ENCODE results near the gene ANKS1B.

The ANKS1B gene

DNA sequence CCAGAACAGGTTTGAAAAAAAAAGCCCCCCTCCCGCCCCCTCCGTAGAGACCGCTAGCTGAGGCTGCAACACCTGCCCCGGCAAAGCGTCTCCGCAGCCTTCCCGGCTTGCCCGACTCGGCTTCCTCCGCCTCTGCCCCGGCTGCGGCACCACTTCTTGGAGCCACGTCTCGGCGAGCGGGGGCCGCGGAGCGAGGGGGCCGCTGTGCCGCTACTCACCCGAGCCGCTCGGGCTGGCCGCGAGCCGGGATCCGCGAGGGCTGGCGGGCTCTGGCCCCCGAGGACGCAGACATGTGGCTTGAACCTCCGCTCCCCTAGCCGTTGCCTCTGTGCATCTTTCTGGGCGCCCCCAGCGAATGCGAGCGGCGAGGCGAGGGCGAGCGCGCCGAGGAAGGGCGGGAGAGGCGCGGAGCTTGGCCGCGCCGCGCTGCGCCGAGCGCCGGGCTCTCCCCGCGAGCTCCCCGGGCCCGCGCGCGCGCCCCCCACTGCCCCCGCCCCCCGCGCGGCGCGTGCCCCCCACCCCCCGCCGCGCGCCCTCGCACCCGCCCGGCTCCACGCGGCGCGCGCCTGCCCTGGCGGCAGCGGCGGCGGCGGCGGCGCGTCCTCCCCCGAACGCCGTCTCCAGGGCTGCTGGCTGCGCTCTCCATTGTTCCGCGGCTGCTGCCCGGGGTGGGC, 1090.2 kb downstream of the ANKS1B start:
- 0% methylated on average over 35 to 50 of the region's 96 CpGs for WGBS, 2 experiments (ENCODE audit: insufficient coverage in 2 of 2)
- Histone ChIP-seq H3K36me3 (ENCODE audit: control insufficient read depth, insufficient read depth, low read length) (no peaks in the 10 kb centered on the region), H3K4me3 (ENCODE audit: extremely low read depth, insufficient read depth, low read length, poor library complexity, severe bottlenecking) (peak overlapping the region; percentile 34), H3K4me1 (ENCODE audit: control insufficient read depth, insufficient read depth, low read length, poor library complexity, severe bottlenecking) (peaks cover 9% of the 10 kb centered on the region), H3K27ac (ENCODE audit: low read depth, low read length, severe bottlenecking) (no peak overlapping the region), H3K9me3 (ENCODE audit: control insufficient read depth, low read length) (no peaks in the 10 kb centered on the region)

- 1 to 3% methylated on average over 8 to 9 of the region's 27 CpGs for WGBS, 2 experiments (ENCODE audit: insufficient coverage in 2 of 2)
- H3K27ac ChIP-seq (ENCODE audit: low read depth, low read length, severe bottlenecking) = no peak overlapping the region
- H3K9me3 ChIP-seq (ENCODE audit: control insufficient read depth, low read length) = no peaks in the 10 kb centered on the region
- peaks cover 9% of the 10 kb centered on the region for H3K4me1 ChIP-seq (ENCODE audit: control insufficient read depth, insufficient read depth, low read length, poor library complexity, severe bottlenecking)
- peak overlapping the region; percentile 34 for H3K4me3 ChIP-seq (ENCODE audit: extremely low read depth, insufficient read depth, low read length, poor library complexity, severe bottlenecking)
- no peaks in the 10 kb centered on the region for H3K36me3 ChIP-seq (ENCODE audit: control insufficient read depth, insufficient read depth, low read length)
Measured at GRCh38 chr12:98893675-98894411, 1090.9 kb downstream of the ANKS1B start.

DNA sequence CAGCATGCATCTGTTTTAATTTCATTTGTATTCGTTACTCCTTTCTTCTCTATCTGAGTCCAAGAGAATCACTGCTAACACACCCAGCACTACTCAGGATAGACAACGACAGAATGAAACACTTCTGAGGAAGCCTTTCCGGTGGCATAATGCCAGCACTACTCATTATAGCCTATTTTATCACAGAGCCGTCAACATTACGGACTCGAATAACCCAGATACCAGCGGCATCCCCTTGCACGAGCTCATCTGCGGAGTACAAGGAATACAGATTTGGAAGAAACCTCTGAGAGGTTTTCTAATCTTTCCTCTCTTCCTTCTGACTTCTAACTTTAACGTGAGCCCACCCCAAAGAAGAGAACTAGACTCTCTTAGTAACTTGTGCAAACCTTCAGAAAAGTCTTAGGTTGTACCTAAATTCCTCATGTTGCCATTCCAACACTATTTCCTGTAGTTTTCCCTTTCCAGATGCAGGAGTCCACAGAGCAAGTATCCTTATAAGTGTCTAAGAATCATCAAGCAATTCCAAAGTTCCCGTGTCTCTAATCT, 1091.5 kb downstream of the ANKS1B start:
- H3K36me3 ChIP-seq (ENCODE audit: control insufficient read depth, insufficient read depth, low read length) = no peaks in the 10 kb centered on the region
- no peak overlapping the region for H3K4me3 ChIP-seq (ENCODE audit: extremely low read depth, insufficient read depth, low read length, poor library complexity, severe bottlenecking)
- no peak overlapping the region for H3K27ac ChIP-seq (ENCODE audit: low read depth, low read length, severe bottlenecking)
- peaks cover 9% of the 10 kb centered on the region for H3K4me1 ChIP-seq (ENCODE audit: control insufficient read depth, insufficient read depth, low read length, poor library complexity, severe bottlenecking)
- 19 to 33% methylated on average over 4 to 10 of the region's 11 CpGs for WGBS, 2 experiments (ENCODE audit: insufficient coverage in 2 of 2)
- no peaks in the 10 kb centered on the region for H3K9me3 ChIP-seq (ENCODE audit: control insufficient read depth, low read length)

DNA sequence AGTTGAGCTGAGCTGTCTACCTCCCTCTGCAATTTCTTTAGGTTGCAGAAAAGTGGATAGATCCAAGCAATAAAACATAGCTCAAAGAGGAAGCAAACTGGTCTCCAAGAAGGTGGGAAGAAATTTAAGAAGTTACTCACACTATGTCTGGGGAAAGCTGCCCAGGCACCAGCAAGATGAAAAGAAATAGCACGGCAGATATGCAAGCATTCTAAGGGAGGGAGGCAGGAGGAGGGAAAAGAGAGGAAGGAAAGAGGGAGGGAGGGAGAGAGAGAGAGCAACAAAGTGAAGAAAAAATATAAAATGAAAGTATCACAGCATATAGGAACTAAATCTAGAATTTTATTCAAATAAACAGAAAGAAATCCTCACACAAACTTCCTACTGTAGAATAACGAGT, 1099.0 kb downstream of the ANKS1B start:
- no peak overlapping the region for H3K27ac ChIP-seq (ENCODE audit: low read depth, low read length, severe bottlenecking)
- 20% methylated on average over 1 of the region's 2 CpGs; no CpG with 5 or more reads in 1 of the 2 experiments for WGBS, 2 experiments (ENCODE audit: insufficient coverage in 2 of 2)
- H3K4me3 ChIP-seq (ENCODE audit: extremely low read depth, insufficient read depth, low read length, poor library complexity, severe bottlenecking) = no peak overlapping the region
- no peaks in the 10 kb centered on the region for H3K36me3 ChIP-seq (ENCODE audit: control insufficient read depth, insufficient read depth, low read length)
- H3K9me3 ChIP-seq (ENCODE audit: control insufficient read depth, low read length) = no peaks in the 10 kb centered on the region
- no peaks in the 10 kb centered on the region for H3K4me1 ChIP-seq (ENCODE audit: control insufficient read depth, insufficient read depth, low read length, poor library complexity, severe bottlenecking)

DNA sequence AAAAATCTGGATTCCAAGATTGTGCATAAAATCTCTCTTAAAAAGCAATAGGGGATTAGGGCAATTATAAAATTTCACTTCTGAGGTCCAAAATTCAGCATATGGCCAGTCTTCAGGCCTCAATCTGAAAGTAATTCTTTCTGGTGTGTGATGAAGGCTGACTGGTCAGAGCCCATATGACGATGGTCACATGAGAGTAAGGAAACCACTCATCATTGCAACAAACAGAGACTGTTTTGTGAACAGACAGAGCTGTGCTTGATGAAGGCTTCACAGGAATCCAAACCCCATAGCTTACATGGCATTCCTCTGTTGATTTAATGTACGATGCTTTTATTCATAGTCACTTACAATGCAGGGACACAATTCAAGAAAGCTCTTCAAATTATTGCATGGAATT, 1101.5 kb downstream of the ANKS1B start:
- Histone ChIP-seq H3K9me3 (ENCODE audit: control insufficient read depth, low read length) (no peaks in the 10 kb centered on the region), H3K36me3 (ENCODE audit: control insufficient read depth, insufficient read depth, low read length) (no peaks in the 10 kb centered on the region), H3K4me3 (ENCODE audit: extremely low read depth, insufficient read depth, low read length, poor library complexity, severe bottlenecking) (no peak overlapping the region), H3K4me1 (ENCODE audit: control insufficient read depth, insufficient read depth, low read length, poor library complexity, severe bottlenecking) (no peaks in the 10 kb centered on the region), H3K27ac (ENCODE audit: low read depth, low read length, severe bottlenecking) (no peak overlapping the region)
- 67% methylated on average over 1 of the region's 2 CpGs; no CpG with 5 or more reads in 1 of the 2 experiments for WGBS, 2 experiments (ENCODE audit: insufficient coverage in 2 of 2)

DNA sequence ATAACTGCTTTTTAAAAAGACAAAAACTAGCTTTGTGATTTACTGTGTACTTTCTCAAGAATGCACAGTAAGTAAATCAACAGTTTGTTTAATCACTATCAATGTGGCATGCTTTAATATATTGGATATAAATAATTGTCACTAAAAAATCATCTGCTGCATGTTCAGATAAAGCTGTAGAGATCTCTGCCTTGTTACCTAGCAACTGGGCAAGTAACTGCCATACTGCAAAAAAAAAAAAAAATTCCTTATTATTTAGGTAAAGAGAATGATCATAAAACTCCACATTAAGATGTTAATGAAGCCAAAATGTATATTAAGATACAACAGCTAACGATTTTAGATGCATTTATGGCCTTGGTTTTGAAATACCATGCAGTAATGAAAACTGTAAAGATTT, 1102.2 kb downstream of the ANKS1B start:
- Histone ChIP-seq H3K9me3 (ENCODE audit: control insufficient read depth, low read length) (no peaks in the 10 kb centered on the region), H3K4me3 (ENCODE audit: extremely low read depth, insufficient read depth, low read length, poor library complexity, severe bottlenecking) (no peak overlapping the region), H3K27ac (ENCODE audit: low read depth, low read length, severe bottlenecking) (no peak overlapping the region), H3K4me1 (ENCODE audit: control insufficient read depth, insufficient read depth, low read length, poor library complexity, severe bottlenecking) (no peaks in the 10 kb centered on the region), H3K36me3 (ENCODE audit: control insufficient read depth, insufficient read depth, low read length) (no peaks in the 10 kb centered on the region)
- WGBS, 2 experiments (ENCODE audit: insufficient coverage in 2 of 2) = no CpG with 5 or more reads among the region's 1 CpG

GRCh38 chr12:98873776-98874175, 1111.0 kb downstream of the ANKS1B start:
- WGBS, 2 experiments (ENCODE audit: insufficient coverage in 2 of 2) = 100% methylated on average over 1 of the region's 1 CpG; no CpG with 5 or more reads in 1 of the 2 experiments
- H3K27ac ChIP-seq (ENCODE audit: low read depth, low read length, severe bottlenecking) = no peak overlapping the region
- H3K4me1 ChIP-seq (ENCODE audit: control insufficient read depth, insufficient read depth, low read length, poor library complexity, severe bottlenecking) = no peaks in the 10 kb centered on the region
- H3K9me3 ChIP-seq (ENCODE audit: control insufficient read depth, low read length) = no peaks in the 10 kb centered on the region
- H3K36me3 ChIP-seq (ENCODE audit: control insufficient read depth, insufficient read depth, low read length) = no peaks in the 10 kb centered on the region
- no peak overlapping the region for H3K4me3 ChIP-seq (ENCODE audit: extremely low read depth, insufficient read depth, low read length, poor library complexity, severe bottlenecking)

- Histone ChIP-seq H3K27ac (ENCODE audit: low read depth, low read length, severe bottlenecking) (no peak overlapping the region), H3K4me3 (ENCODE audit: extremely low read depth, insufficient read depth, low read length, poor library complexity, severe bottlenecking) (no peak overlapping the region), H3K9me3 (ENCODE audit: control insufficient read depth, low read length) (no peaks in the 10 kb centered on the region), H3K4me1 (ENCODE audit: control insufficient read depth, insufficient read depth, low read length, poor library complexity, severe bottlenecking) (no peaks in the 10 kb centered on the region), H3K36me3 (ENCODE audit: control insufficient read depth, insufficient read depth, low read length) (no peaks in the 10 kb centered on the region)
- 43 to 58% methylated on average over 4 of the region's 6 CpGs for WGBS, 2 experiments (ENCODE audit: insufficient coverage in 2 of 2)
Measured at GRCh38 chr12:98870504-98870903, 1114.2 kb downstream of the ANKS1B start.

DNA sequence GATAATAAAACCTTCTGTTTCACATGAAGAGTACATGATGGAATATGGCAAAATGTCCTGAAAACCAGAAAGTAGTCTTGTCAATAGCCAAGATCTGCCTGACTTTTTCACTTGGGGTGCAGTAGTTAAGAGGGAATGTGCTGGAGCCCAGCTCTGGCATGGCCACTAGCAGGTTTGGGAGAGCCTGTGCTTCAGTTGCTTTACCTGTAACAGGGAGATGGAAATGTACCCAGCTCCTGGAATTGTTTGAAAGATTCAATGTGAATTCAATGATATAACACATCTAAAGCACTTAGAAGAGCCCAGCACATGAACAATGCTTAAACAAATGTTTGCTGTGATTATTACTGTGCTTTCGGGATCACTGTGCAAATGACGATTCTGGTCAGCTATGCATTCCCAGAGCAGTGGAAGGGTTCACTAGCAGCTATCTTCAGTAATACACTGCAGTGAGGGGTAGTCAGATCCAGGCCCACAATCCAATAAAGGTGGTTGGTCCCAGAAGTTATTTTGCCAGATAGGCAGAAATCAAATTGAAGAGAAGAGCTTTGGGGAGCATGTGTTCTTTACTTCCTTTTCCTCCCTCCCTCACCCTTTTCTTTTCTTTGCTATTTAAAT, 1114.7 kb downstream of the ANKS1B start:
- no peak overlapping the region for H3K27ac ChIP-seq (ENCODE audit: low read depth, low read length, severe bottlenecking)
- H3K4me3 ChIP-seq (ENCODE audit: extremely low read depth, insufficient read depth, low read length, poor library complexity, severe bottlenecking) = no peak overlapping the region
- H3K36me3 ChIP-seq (ENCODE audit: control insufficient read depth, insufficient read depth, low read length) = no peaks in the 10 kb centered on the region
- H3K4me1 ChIP-seq (ENCODE audit: control insufficient read depth, insufficient read depth, low read length, poor library complexity, severe bottlenecking) = no peaks in the 10 kb centered on the region
- no peaks in the 10 kb centered on the region for H3K9me3 ChIP-seq (ENCODE audit: control insufficient read depth, low read length)
- WGBS, 2 experiments (ENCODE audit: insufficient coverage in 2 of 2) = 83 to 100% methylated on average over 2 of the region's 2 CpGs

GRCh38 chr12:98868538-98868937, 1116.2 kb downstream of the ANKS1B start:
- Histone ChIP-seq H3K36me3 (ENCODE audit: control insufficient read depth, insufficient read depth, low read length) (no peaks in the 10 kb centered on the region), H3K27ac (ENCODE audit: low read depth, low read length, severe bottlenecking) (no peak overlapping the region), H3K4me3 (ENCODE audit: extremely low read depth, insufficient read depth, low read length, poor library complexity, severe bottlenecking) (no peak overlapping the region), H3K9me3 (ENCODE audit: control insufficient read depth, low read length) (no peaks in the 10 kb centered on the region), H3K4me1 (ENCODE audit: control insufficient read depth, insufficient read depth, low read length, poor library complexity, severe bottlenecking) (no peaks in the 10 kb centered on the region)
- WGBS, 2 experiments (ENCODE audit: insufficient coverage in 2 of 2) = 40% methylated on average over 1 of the region's 4 CpGs; no CpG with 5 or more reads in 1 of the 2 experiments

Measured in mesodermal cell (in vitro differentiated cells).